GM12872 (cell line): ENCODE data around the gene PSMD5.

Experiments
- TF ChIP-seq, protein P1 (sequence below): IDR thresholded peaks from 3 replicates; pipeline ENCODE4 v1.5.1; 2011; ENCODE audit warnings: low read depth, mild to moderate bottlenecking, low read length, moderate library complexity; ENCODE audit not compliant: insufficient read depth

PSMD5 gene

GRCh38 chr9:120861935-120862334 lies 19.2 kb upstream of the PSMD5 start:
- TF ChIP-seq, protein P1, sequence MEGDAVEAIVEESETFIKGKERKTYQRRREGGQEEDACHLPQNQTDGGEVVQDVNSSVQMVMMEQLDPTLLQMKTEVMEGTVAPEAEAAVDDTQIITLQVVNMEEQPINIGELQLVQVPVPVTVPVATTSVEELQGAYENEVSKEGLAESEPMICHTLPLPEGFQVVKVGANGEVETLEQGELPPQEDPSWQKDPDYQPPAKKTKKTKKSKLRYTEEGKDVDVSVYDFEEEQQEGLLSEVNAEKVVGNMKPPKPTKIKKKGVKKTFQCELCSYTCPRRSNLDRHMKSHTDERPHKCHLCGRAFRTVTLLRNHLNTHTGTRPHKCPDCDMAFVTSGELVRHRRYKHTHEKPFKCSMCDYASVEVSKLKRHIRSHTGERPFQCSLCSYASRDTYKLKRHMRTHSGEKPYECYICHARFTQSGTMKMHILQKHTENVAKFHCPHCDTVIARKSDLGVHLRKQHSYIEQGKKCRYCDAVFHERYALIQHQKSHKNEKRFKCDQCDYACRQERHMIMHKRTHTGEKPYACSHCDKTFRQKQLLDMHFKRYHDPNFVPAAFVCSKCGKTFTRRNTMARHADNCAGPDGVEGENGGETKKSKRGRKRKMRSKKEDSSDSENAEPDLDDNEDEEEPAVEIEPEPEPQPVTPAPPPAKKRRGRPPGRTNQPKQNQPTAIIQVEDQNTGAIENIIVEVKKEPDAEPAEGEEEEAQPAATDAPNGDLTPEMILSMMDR, result no peak

DNA sequence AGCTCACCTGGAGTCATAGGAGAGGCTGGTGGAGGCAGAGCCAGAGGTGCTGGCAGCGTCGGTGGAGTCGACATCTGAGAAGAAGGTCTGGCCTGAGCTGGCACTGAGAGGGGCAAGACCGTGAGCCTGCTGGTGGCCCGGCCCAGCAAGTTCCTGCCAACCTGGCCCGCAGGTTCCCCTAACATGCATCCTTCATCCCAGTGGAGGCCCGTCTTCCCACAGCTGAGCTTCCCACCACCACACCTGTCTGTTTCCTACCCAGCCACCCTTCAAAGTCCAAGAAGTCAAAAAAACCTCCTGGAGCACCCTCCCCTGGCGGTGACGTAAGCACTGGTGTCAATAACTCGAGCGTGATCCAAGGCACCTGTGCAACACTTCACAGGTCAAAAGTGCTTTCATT lies 17.4 kb upstream of the PSMD5 start:
- TF ChIP-seq, protein P1, result no peak

DNA sequence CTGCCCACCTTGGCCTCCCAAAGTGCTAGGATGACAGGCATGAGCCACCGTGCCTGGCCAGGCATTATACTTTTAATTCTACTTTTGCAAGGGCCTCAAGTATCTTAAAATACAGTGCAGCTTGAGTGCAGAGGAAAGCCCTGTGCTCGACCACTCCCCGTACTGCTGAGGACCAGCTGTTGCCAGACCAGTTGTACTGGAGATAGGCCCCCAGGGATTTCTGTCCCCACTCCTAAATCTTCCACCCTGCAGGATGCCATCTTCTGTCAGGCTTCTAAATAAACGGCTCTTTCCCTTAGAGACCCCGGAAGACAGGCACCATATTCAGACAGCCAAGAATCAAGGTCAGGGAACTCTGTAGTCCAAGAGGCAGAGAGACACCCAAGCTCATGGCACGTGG lies 16.6 kb upstream of the PSMD5 start:
- TF ChIP-seq, protein P1, result no peak

GRCh38 chr9:120857902-120858301 lies 15.2 kb upstream of the PSMD5 start:
- TF ChIP-seq, protein P1, result no peak

DNA sequence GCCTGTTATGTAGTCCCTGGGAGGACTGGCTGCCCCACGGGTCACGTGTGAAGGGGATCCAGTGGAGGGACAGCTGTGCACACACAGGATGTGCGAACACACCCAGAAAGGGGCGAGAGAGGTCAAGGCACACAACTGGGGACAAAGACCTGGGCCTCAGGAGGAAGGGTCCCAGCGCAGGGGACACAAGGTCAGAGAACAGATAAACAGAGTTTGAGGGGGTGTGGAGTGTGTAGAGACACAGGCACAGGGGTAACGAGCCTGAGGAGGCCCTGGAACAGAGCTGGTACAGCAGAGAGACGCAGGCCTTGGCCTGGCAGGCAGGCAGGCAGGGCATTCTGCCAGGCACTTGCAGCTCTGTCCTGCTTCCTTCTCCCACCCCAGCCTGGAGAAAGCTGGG lies 14.8 kb upstream of the PSMD5 start:
- TF ChIP-seq, protein P1, result no peak

DNA sequence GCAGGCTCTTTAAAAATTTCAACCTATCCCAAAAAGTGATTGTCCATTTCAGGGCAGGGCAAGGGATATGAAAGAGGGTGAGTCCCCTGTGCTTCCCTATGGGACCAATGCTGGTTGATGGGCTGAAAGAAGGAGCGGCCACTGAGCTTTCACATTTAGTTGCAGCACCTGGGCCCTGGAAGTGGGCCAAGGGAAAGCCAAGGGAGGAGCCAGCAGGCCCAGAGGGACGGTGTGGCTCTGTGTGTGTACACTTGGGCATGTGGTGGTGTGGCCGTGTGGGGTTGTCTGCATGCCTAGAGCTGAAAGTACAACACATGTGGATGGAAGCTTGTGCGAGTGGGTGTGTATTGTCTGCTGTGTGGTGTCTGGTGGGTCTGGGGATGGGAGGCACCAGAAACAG lies 14.0 kb upstream of the PSMD5 start:
- TF ChIP-seq, protein P1, result no peak

DNA sequence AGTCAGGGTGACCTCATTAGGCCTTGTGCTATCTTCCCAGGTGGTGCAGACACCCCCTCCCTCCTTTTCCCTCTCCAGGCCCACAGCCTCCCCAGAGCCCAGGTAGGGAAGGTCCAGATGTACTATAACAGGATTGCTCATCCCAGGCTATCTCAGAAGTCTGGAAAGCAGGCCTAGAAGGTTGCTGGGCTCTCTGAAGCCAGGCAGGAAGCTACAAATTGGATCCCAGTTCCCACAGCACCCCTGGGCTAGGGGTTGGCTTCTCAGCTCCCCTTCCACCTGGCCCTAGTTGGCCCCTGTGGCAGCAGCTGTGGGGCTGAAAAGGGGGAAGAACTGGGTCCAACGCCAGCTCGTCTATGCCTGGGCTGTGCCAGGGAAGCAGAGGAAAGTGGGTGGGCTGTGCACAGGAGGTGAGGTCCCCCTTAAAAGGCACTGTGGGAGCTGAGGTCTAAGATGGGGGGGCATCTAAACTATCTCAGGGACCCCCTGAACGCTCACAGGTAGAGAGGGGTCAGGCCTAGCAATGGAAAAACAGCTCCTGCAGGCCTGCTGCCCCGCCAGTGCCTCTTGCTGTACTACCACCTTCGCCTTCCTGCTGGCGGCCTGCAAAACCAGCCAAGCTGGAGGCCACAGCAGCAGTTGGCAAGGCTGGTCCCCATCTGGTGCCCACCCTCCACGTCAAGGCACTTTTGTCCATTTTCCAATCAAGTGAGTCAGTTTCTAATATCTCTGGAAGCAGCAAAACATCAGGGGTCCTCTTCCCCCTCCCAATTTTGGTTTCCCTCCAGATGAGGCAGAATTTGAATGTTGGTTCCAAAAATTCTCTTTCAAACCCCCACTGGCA lies 13.3 kb upstream of the PSMD5 start:
- TF ChIP-seq, protein P1, result no peak
